GM21423 (cell line): ENCODE data around the gene RGS19.

ENCODE experiments used
- ATAC-seq: cut with Tn5 transposase; IDR thresholded peaks from one replicate; pipeline ENCODE4 v1.9.1; 2021; ENCODE audit warnings: mild to moderate bottlenecking, moderate library complexity; ENCODE audit not compliant: unreplicated experiment

Gene RGS19

GRCh38 chr20:64037498-64038213 is 41.7 kb downstream of the RGS19 start:
- no peak for ATAC-seq

- ATAC-seq = no peak
Observed at GRCh38 chr20:64037199-64037497, 42.2 kb downstream of the RGS19 start.

- ATAC-seq = no peak
Observed at GRCh38 chr20:64036346-64037198, 42.7 kb downstream of the RGS19 start.

- ATAC-seq = no peak
Observed at GRCh38 chr20:64035933-64036345, 43.4 kb downstream of the RGS19 start, which contains the start of gene C20orf204. C20orf204 (plus strand) TSS chr20:64036182; CDS start chr20:64036324, 142 bp downstream.

GRCh38 chr20:64035066-64035932 is 44.0 kb downstream of the RGS19 start:
- no peak for ATAC-seq

- ATAC-seq = no peak
Observed at GRCh38 chr20:64033981-64034493, 45.3 kb downstream of the RGS19 start.

- no peak for ATAC-seq
Observed at GRCh38 chr20:64032706-64033624, 46.4 kb downstream of the RGS19 start.

- ATAC-seq = no peak
Observed at GRCh38 chr20:64031822-64032314, 47.5 kb downstream of the RGS19 start.

GRCh38 chr20:64030371-64031134 is 48.8 kb downstream of the RGS19 start:
- no peak for ATAC-seq

GRCh38 chr20:64029293-64030117 is 49.8 kb downstream of the RGS19 start:
- ATAC-seq = no peak

- no peak for ATAC-seq
Observed at GRCh38 chr20:64027981-64028685, 51.2 kb downstream of the RGS19 start.

- ATAC-seq = no peak
Observed at GRCh38 chr20:64025826-64026412, 53.4 kb downstream of the RGS19 start.

GRCh38 chr20:64025101-64025825 is 54.1 kb downstream of the RGS19 start:
- no peak for ATAC-seq

- no peak for ATAC-seq
Observed at GRCh38 chr20:64024141-64024990, 55.0 kb downstream of the RGS19 start.

GRCh38 chr20:64023361-64024140 is 55.8 kb downstream of the RGS19 start:
- ATAC-seq = no peak
